Peyer's patch (tissue), 4 donors: ENCODE results near the gene ARID2.

Experiments
- POLR2A ChIP-seq, 2 donors: fragments of 450-650 bp; IDR thresholded peaks; one replicate each; pipeline ENCODE4 v1.5.1; 2017; ENCODE audit warnings: antibody characterized with exemption in 2 of 2, mild to moderate bottlenecking in 2 of 2, moderate library complexity in 2 of 2
- TF ChIP-seq, protein P1 (sequence below), 6 experiments: fragments of 450-650 bp in 4 of 6; fragments of 200-600 bp in 2 of 6; sonication (generic) in 1 of 6; IDR thresholded peaks; one replicate each; pipeline ENCODE4 v1.5.1; 2017 to 2019; ENCODE audit warnings: antibody characterized with exemption in 6 of 6, mild to moderate bottlenecking in 3 of 6, moderate library complexity in 1 of 6

DNA sequence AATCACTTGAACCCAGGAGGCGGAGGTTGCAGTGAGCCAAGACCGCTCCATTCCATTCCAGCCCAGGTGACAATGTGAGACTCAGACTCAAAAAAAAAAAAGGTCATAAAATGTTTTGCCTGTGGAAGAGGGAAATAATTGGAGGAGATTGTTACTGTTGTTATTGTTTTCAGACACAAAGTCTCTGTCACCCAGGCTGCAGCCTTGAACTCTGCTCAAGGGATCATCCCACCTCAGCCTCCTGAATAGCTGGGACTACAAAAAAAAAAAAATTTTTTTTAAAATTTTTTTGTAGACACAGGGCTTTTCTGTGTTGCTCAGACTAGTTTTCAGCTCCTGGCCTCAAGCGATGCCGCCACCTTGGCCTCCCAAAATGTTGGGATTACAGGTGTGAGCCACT is 33.9 kb downstream of the ARID2 start:
- TF ChIP-seq, protein P1, sequence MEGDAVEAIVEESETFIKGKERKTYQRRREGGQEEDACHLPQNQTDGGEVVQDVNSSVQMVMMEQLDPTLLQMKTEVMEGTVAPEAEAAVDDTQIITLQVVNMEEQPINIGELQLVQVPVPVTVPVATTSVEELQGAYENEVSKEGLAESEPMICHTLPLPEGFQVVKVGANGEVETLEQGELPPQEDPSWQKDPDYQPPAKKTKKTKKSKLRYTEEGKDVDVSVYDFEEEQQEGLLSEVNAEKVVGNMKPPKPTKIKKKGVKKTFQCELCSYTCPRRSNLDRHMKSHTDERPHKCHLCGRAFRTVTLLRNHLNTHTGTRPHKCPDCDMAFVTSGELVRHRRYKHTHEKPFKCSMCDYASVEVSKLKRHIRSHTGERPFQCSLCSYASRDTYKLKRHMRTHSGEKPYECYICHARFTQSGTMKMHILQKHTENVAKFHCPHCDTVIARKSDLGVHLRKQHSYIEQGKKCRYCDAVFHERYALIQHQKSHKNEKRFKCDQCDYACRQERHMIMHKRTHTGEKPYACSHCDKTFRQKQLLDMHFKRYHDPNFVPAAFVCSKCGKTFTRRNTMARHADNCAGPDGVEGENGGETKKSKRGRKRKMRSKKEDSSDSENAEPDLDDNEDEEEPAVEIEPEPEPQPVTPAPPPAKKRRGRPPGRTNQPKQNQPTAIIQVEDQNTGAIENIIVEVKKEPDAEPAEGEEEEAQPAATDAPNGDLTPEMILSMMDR (IDR thresholded peaks at IDR 0.05): no peak
- TF ChIP-seq POLR2A (IDR thresholded peaks at IDR 0.05): no peak
